HG03159 (cell line): ENCODE measurements around the gene SLC22A4.
A peak's percentile ranks its signal among the peaks of the same experiment; 100 is the strongest.

Experiments used
- ATAC-seq: cut with Tn5 transposase; IDR thresholded peaks from one replicate; pipeline ENCODE4 v1.9.1; 2021; ENCODE audit warnings: mild to moderate bottlenecking, moderate library complexity; ENCODE audit not compliant: unreplicated experiment

Gene SLC22A4

GRCh38 chr5:132371603-132371994 lies 77.4 kb downstream of the SLC22A4 start:
- ATAC-seq: no peak

- ATAC-seq: no peak
Measured at GRCh38 chr5:132372127-132372526, 77.9 kb downstream of the SLC22A4 start.

GRCh38 chr5:132372542-132372941 lies 78.3 kb downstream of the SLC22A4 start:
- ATAC-seq: no peak

- no peak for ATAC-seq
Measured at GRCh38 chr5:132375957-132376356, 81.8 kb downstream of the SLC22A4 start.

- ATAC-seq: no peak
Measured at GRCh38 chr5:132376694-132377641, 82.8 kb downstream of the SLC22A4 start.

- no peak for ATAC-seq
Measured at GRCh38 chr5:132377738-132378137, 83.5 kb downstream of the SLC22A4 start.

- no peak for ATAC-seq
Measured at GRCh38 chr5:132378580-132378979, 84.4 kb downstream of the SLC22A4 start.

GRCh38 chr5:132380047-132380446 lies 85.9 kb downstream of the SLC22A4 start:
- no peak for ATAC-seq

- no peak for ATAC-seq
Measured at GRCh38 chr5:132380741-132381140, 86.5 kb downstream of the SLC22A4 start.

GRCh38 chr5:132381614-132382013 lies 87.4 kb downstream of the SLC22A4 start:
- no peak for ATAC-seq

GRCh38 chr5:132383261-132383660 lies 89.1 kb downstream of the SLC22A4 start:
- ATAC-seq: no peak

- ATAC-seq: no peak
Measured at GRCh38 chr5:132383984-132384383, 89.8 kb downstream of the SLC22A4 start.

GRCh38 chr5:132384506-132385050 lies 90.4 kb downstream of the SLC22A4 start:
- ATAC-seq: no peak

GRCh38 chr5:132385326-132386105 lies 91.3 kb downstream of the SLC22A4 start:
- ATAC-seq: no peak

GRCh38 chr5:132386644-132387286 lies 92.6 kb downstream of the SLC22A4 start:
- peak; percentile 75 for ATAC-seq

GRCh38 chr5:132387640-132388117 lies 93.5 kb downstream of the SLC22A4 start:
- no peak for ATAC-seq

GRCh38 chr5:132388244-132389050 lies 94.3 kb downstream of the SLC22A4 start:
- no peak for ATAC-seq

GRCh38 chr5:132389051-132389331 lies 94.8 kb downstream of the SLC22A4 start:
- no peak for ATAC-seq

- ATAC-seq: no peak
Measured at GRCh38 chr5:132389585-132390286, 95.5 kb downstream of the SLC22A4 start.

- ATAC-seq: no peak
Measured at GRCh38 chr5:132391247-132391646, 97.1 kb downstream of the SLC22A4 start.
